ENCODE results near the gene EIF4EBP2.

EIF4EBP2 gene

DNA sequence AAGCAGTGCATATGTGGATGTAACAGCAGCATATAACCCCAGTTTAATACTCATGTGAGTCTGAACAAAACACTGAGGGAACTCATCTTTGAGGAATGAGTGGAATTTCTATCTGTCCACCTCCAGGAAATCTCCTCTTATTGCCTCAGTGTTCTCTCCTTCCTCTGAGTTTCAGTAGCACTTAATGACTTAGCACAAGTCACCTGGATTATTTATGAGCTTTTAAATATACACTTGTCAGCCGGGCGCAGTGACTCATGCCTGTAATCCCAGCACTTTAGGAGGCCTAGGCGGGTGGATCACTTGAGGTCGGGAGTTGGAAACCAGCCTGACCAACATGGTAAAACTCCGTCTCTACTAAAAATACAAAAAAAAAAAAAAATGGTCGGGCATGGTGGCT, 25.8 kb upstream of the EIF4EBP2 start:
- no peak overlapping the region for H3K4me3 ChIP-seq (replicated peaks in 1 of 2; ENCODE audit: low read depth in 2 of 2, low read length in 2 of 2)
- DNase-seq (ENCODE audit: low read depth in 2 of 2) = peak; percentile 64 to 77
- TF ChIP-seq, protein P1, sequence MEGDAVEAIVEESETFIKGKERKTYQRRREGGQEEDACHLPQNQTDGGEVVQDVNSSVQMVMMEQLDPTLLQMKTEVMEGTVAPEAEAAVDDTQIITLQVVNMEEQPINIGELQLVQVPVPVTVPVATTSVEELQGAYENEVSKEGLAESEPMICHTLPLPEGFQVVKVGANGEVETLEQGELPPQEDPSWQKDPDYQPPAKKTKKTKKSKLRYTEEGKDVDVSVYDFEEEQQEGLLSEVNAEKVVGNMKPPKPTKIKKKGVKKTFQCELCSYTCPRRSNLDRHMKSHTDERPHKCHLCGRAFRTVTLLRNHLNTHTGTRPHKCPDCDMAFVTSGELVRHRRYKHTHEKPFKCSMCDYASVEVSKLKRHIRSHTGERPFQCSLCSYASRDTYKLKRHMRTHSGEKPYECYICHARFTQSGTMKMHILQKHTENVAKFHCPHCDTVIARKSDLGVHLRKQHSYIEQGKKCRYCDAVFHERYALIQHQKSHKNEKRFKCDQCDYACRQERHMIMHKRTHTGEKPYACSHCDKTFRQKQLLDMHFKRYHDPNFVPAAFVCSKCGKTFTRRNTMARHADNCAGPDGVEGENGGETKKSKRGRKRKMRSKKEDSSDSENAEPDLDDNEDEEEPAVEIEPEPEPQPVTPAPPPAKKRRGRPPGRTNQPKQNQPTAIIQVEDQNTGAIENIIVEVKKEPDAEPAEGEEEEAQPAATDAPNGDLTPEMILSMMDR (IDR thresholded peaks at IDR 0.05; ENCODE audit: low read depth, low read length) = no peak

DNA sequence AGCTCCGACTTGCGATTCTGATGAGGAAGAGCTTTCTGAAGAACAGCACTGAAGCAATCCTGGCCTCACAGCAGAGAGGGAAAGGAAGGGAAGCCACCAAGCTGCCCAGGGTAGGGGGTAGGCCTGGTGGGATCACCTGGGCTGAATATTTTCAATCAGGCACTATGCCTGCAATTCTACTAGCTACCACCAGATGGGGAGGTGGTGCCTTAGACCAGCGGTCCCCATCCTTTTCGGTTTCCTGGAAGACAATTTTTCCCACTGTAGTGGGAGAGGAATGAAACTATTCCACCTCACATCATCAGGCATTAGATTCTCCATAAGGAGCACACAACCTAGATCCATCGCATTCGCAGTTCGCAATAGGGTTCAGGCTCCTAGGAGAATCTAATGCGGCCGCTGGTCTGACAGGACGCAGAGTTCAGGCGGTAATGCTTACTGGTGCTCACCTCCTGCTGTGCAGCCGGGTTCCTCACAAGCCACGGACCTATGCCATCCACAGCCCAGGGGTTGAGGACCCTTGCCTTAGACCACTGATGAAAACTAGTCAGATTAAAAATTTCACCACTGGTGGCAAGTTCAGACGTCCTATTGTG, 24.3 kb upstream of the EIF4EBP2 start:
- TF ChIP-seq, protein P1 (IDR thresholded peaks at IDR 0.05; ENCODE audit: low read depth, low read length) = peak; percentile 75
- no peak overlapping the region for H3K4me3 ChIP-seq (replicated peaks in 1 of 2; ENCODE audit: low read depth in 2 of 2, low read length in 2 of 2)
- DNase-seq (ENCODE audit: low read depth in 2 of 2) = peak in 1 of 2 donors; percentile 32

DNA sequence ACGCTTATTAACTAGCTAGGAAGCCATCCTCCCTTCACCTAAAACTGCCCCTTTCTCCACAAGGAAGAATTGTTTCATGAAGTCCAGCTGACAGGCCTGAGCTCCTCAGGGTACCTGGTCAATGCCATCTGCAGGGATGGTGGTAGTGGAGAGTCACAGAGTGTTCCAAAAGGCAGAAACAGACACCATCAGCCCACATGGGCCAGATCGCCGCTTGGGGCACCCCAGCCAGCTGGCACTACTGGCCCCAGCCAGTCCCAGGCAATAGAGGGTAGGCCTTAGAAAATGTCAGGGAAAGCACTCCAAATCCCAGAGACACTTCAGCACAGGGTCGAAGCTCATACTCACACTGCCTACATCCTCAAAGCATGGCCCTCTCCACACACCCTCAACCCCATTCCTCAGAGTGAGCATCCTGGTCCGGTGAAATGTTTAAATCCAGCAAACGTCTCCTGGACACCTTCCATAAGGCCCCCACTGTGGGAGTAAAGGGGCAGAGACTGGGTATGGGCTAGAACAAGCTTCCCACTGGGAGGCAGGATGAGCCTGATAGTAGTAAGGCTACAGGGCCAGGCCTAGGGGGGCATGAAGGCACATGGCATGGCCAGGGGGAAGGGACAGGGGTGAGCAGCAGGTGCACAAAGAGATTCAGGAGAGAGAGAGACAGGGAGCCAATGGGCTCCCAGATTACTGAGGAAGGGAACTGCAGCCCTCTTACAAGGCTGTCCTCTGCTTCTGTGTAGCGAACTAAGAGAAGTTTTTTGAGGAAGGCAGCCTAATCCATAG, 23.4 kb upstream of the EIF4EBP2 start:
- TF ChIP-seq, protein P1 (IDR thresholded peaks at IDR 0.05; ENCODE audit: low read depth, low read length) = no peak
- no peak for DNase-seq (ENCODE audit: low read depth in 2 of 2)
- H3K4me3 ChIP-seq (replicated peaks in 1 of 2; ENCODE audit: low read depth in 2 of 2, low read length in 2 of 2) = no peak overlapping the region

DNA sequence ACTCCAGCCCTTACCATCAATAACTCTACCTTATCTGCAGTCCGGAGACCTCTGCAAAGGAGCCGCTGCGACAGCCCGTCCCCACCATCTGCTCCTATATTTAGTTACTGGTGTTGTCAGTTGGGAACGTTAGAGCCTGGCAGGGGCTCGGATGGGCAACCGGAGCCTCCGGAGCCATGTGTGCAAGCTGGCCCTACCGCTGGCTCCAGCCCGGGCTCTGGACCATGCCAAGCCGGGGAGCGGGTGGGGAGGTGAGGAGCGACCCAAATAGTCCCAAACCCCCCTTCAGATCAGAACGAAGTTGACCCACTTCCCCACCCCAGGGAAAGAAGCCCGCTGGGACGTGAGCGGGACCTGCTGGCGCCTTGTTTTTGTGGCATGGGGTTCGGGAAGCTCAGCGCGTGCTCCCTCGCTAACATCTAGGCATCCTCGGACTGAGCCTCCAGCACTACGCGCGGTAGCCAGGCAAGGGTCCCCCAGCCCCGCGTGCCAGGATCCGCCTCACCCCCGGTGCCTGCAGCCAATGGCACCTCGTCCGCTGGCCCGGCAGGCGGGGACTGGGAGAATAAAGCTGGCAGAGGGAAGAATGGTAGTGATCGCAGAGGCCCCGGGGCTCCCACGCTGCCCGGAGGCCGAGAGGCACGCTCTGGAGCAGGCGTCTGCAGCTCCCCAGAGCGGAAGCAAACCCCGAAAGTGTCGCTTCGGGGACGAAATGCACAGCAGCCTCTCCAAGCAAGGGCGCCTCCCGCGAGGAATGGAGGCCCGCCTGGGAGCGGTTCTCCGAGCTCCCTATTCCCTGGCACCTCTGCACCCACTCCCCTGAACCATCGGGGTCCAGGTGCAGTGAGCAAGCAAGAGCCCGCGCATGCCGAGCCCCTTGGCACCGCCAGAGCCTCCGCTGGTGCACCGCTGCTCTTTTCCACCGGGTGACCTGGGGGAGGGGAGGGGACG, 22.2 kb upstream of the EIF4EBP2 start:
- DNase-seq (ENCODE audit: low read depth in 2 of 2) = peak; percentile 27 to 51
- H3K4me3 ChIP-seq (replicated peaks in 1 of 2; ENCODE audit: low read depth in 2 of 2, low read length in 2 of 2) = peak overlapping the region; percentile 77 to 89
- TF ChIP-seq, protein P1 (IDR thresholded peaks at IDR 0.05; ENCODE audit: low read depth, low read length) = no peak

DNA sequence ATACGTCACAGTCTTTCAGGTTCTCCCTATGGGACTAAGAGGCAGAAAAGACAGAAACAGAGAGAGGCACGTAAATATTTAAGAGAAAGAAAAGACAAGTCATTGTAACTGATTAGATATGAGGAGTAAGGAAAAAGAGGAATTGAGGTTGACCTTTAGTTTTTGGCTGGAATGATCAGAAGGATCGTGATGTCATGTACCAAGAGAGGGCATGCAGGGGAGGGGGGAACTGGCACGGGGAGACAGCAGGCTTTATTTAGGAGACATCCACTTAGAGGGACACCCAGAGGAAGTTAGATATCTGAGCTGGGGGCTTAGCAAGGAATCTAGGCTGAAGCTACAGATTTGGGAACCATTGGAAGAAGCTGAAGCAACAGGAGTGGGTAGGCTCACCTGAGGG, 12.3 kb upstream of the EIF4EBP2 start:
- TF ChIP-seq, protein P1 (IDR thresholded peaks at IDR 0.05; ENCODE audit: low read depth, low read length) = no peak
- no peak overlapping the region for H3K4me3 ChIP-seq (replicated peaks in 1 of 2; ENCODE audit: low read depth in 2 of 2, low read length in 2 of 2)
- DNase-seq (ENCODE audit: low read depth in 2 of 2) = no peak

DNA sequence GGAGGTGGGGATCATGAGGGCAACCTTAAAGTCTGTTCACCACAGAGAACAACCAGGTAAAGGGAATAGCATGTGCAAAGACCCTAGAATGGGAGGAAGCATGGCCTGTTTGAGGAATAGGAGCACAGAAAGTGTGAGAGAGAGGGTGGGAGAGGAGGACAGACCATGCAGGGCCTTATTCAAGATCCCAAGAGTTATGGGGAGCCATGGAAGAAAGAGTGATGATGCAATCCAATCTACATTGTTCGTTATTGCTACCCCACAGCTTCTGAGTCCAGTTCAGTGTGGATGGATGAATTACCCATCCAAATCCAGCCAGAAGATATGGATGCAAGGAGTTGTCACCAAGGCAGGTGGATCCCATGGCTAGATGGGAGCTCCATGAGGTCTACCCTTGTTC, 7.8 kb upstream of the EIF4EBP2 start:
- TF ChIP-seq, protein P1 (IDR thresholded peaks at IDR 0.05; ENCODE audit: low read depth, low read length) = no peak
- H3K4me3 ChIP-seq (replicated peaks in 1 of 2; ENCODE audit: low read depth in 2 of 2, low read length in 2 of 2) = no peak overlapping the region
- no peak for DNase-seq (ENCODE audit: low read depth in 2 of 2)
